K562 (cell line): ENCODE measurements around the gene VAC14. TPM values are rescaled to one million over a fixed set of nuclear protein-coding genes. Genes with fewer than 3 reads are reported as not detected.
A peak's percentile ranks its signal among the peaks of the same experiment; 100 is the strongest.

Experiments
- NFRKB ChIP-seq: fragments of 450-650 bp; IDR thresholded peaks from 2 replicates; pipeline ENCODE4 v1.6.1; 2016; ENCODE audit warnings: low read depth
- NONO ChIP-seq, 2 experiments: fragments of 200-400 bp in 1 of 2; fragments of 450-650 bp in 1 of 2; formaldehyde crosslinking in 1 of 2; IDR thresholded peaks; 2 replicates each; pipeline ENCODE4 v1.6.1; 2017; ENCODE audit warnings: low read depth in 2 of 2, mild to moderate bottlenecking in 2 of 2, moderate library complexity in 2 of 2, low read length in 1 of 2
- RUNX1 ChIP-seq: sonication (generic); IDR thresholded peaks from 2 replicates; pipeline ENCODE4 v1.6.1; 2016; ENCODE audit warnings: antibody characterized with exemption, low read depth
- SMAD4 ChIP-seq: fragments of 250-450 bp; sonication (Bioruptor Pico); conservative IDR thresholded peaks from 2 replicates; pipeline ENCODE4 v1.8.0; 2021; ENCODE audit warnings: inconsistent platforms, mild to moderate bottlenecking, moderate library complexity
- TFAP4 ChIP-seq: sonication (generic); formaldehyde crosslinking; IDR thresholded peaks from 2 replicates; pipeline ENCODE4 v1.8.0; 2022; ENCODE audit warnings: missing genetic modification reagents, mild to moderate bottlenecking, moderate library complexity, borderline replicate concordance
- ZNF174 ChIP-seq: fragments of 250-450 bp; sonication (Bioruptor Pico); IDR thresholded peaks from 2 replicates; pipeline ENCODE4 v1.4.0; 2020; ENCODE audit warnings: mild to moderate bottlenecking
- ZNF23 ChIP-seq: fragments of 250-450 bp; sonication (Bioruptor Pico); IDR thresholded peaks from 2 replicates; pipeline ENCODE4 v1.4.0; 2020; ENCODE audit warnings: mild to moderate bottlenecking
- ZNF280B ChIP-seq: fragments of 250-450 bp; sonication (Bioruptor Pico); IDR thresholded peaks from 2 replicates; pipeline ENCODE4 v1.5.1; 2021; ENCODE audit warnings: mild to moderate bottlenecking
- ZNF408 ChIP-seq: fragments of 250-450 bp; sonication (Bioruptor Pico); IDR thresholded peaks from 2 replicates; pipeline ENCODE4 v1.4.0; 2020; ENCODE audit warnings: low read depth, mild to moderate bottlenecking, moderate library complexity
- polyA plus RNA-seq, 8 experiments: library from polyadenylated mRNA; depleted of rRNA in 4 of 8; stranded (reverse) in 5 of 8; unstranded in 3 of 8; fragments of >200 nt; fragmentation: Nextera tagmentation in 2 of 8; fragmentation: Illumina TruSeq in 1 of 8; extraction: Ambion mirVana in 2 of 8; extraction: Trizol in 1 of 8; gene quantifications; 2 replicates each; pipeline versions ENCODE4 v1.2.1 to v1.2.3, GENCODE V29; 2011 to 2014; ENCODE audit warnings: inconsistent platforms in 1 of 8, missing spikeins in 1 of 8
- total RNA-seq, 7 experiments: library from RNA; depleted of rRNA in 6 of 7; stranded (reverse); fragments of >200 nt in 6 of 7; fragmentation: Illumina TruSeq in 2 of 7; extraction: Trizol in 2 of 7; gene quantifications; 2 replicates each; pipeline versions ENCODE4 v1.2.1 to v1.2.3, GENCODE V29; 2011 to 2021; ENCODE audit warnings: low replicate concordance in 1 of 7
- TF ChIP-seq, protein P1 (sequence below): sonication (generic); formaldehyde crosslinking; IDR thresholded peaks from 2 replicates; pipeline ENCODE4 v1.8.1; 2023; ENCODE audit warnings: mild to moderate bottlenecking, missing genetic modification reagents
- TF ChIP-seq, protein P2 (sequence below): fragments of 250-450 bp; sonication (Bioruptor Pico); IDR thresholded peaks from 2 replicates; pipeline ENCODE4 v1.5.0; 2021

VAC14 gene
- total and polyA plus RNA-seq, 9 of the 15 experiments (the other 6 are each of a cell fraction or from before 2014, with no cell fraction given): 1.3 to 41.6 (median 26.6) TPM

DNA sequence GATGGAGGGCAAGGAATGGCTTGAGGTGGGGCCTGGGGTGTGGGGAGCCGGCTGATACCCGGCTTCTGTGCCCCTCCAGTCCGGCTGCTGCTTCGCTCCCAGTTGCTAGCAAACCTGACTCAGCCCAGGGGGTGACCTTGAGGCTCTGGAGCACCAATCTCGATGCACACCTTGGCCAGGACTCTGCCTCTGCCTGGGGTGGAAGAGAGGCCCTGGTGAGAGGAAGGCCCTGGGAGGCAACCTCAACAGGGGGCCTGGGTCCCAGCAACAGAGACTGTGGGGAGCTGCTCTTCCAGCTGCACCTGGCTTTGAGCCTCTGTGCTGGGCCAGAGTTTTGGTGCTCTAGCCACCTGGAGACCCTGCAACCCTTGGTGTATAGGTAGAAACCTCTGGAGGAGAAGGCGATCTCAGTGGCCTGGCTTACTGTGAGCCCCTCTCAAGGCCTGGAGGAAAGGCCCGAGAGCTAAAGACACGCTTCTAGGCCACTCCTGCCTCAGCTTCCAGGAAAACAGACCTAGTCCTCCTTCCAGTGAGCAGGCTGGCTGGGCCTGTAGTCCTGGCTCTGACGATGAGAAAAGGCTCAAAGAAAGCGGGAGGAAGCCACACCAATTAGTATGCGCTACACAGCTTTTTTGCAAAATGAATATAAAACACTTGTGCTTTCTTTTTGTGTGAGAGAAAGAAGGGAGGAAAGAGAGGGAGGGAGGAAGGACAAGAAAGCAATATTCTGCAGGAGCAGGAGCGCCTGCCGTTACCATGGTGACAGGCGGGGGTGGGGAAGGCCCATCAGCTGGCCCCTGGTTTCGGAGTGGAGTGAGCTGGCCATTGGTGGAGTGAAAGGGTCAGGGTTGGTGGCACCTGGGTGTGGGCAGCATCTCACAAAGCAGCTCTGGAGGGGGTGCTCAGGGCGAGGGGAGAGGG lies 51.0 kb downstream of the VAC14 start (continued):
- TF ChIP-seq, protein P1, sequence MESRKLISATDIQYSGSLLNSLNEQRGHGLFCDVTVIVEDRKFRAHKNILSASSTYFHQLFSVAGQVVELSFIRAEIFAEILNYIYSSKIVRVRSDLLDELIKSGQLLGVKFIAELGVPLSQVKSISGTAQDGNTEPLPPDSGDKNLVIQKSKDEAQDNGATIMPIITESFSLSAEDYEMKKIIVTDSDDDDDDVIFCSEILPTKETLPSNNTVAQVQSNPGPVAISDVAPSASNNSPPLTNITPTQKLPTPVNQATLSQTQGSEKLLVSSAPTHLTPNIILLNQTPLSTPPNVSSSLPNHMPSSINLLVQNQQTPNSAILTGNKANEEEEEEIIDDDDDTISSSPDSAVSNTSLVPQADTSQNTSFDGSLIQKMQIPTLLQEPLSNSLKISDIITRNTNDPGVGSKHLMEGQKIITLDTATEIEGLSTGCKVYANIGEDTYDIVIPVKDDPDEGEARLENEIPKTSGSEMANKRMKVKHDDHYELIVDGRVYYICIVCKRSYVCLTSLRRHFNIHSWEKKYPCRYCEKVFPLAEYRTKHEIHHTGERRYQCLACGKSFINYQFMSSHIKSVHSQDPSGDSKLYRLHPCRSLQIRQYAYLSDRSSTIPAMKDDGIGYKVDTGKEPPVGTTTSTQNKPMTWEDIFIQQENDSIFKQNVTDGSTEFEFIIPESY (CRISPR knock-in tag): peak; percentile 17; the same call in 1 of the 2 replicates
- TF ChIP-seq ZNF174 (CRISPR knock-in tag): no peak
- TF ChIP-seq ZNF280B (CRISPR knock-in tag): no peak
- TF ChIP-seq NFRKB: no peak
- TF ChIP-seq SMAD4 (CRISPR knock-in tag): no peak
- peak; percentile 62; the same call in 1 of the 2 replicates for TF ChIP-seq TFAP4
- TF ChIP-seq NONO (IDR thresholded peaks at IDR 0.05; ENCODE audit: low read depth in 2 of 2, low read length in 1 of 2): no peak
- TF ChIP-seq ZNF23: no peak
- TF ChIP-seq, protein P2, sequence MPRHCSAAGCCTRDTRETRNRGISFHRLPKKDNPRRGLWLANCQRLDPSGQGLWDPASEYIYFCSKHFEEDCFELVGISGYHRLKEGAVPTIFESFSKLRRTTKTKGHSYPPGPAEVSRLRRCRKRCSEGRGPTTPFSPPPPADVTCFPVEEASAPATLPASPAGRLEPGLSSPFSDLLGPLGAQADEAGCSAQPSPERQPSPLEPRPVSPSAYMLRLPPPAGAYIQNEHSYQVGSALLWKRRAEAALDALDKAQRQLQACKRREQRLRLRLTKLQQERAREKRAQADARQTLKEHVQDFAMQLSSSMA (CRISPR knock-in tag): no peak
- no peak for TF ChIP-seq ZNF408
- TF ChIP-seq RUNX1: no peak
